H4 (cell line): ENCODE measurements around the gene GNG11. TPM values are rescaled to one million over a fixed set of nuclear protein-coding genes. Genes with fewer than 3 reads are reported as not detected.
"Not testable (repeated sequence)": the region's sequence is repeated elsewhere in the genome, so short reads cannot be mapped to it uniquely, and the experiment has no call there.

Source experiments
- DNase-seq: peaks from one replicate; pipeline ENCODE4 v3.0.0-alpha.2; 2015; ENCODE audit warnings: low spot score
- total RNA-seq: library from RNA; depleted of rRNA; stranded (reverse); fragments of >200 nt; shearing (Covaris generic); gene quantifications from 2 replicates; pipeline ENCODE4 v1.2.3, GENCODE V29; 2014

GNG11 gene
- total RNA-seq, 1 experiment from 2014 or later, result 58.5 TPM

- not testable (repeated sequence) for DNase-seq
These were observed 10.3 kb upstream of the GNG11 start for GRCh38 chr7:93911242-93911641.

GRCh38 chr7:93911661-93912060 lies 9.9 kb upstream of the GNG11 start:
- not testable (repeated sequence) for DNase-seq

GRCh38 chr7:93913197-93913596 lies 8.3 kb upstream of the GNG11 start:
- no peak for DNase-seq

GRCh38 chr7:93914581-93915066 lies 6.9 kb upstream of the GNG11 start:
- DNase-seq, result peak; percentile 64

- not testable (repeated sequence) for DNase-seq
These were observed 6.2 kb upstream of the GNG11 start for GRCh38 chr7:93915206-93915842.

GRCh38 chr7:93915888-93916287 lies 5.6 kb upstream of the GNG11 start:
- DNase-seq, result not testable (repeated sequence)

GRCh38 chr7:93916315-93916714 lies 5.2 kb upstream of the GNG11 start:
- DNase-seq, result not testable (repeated sequence)

GRCh38 chr7:93920496-93921182 lies 896 bp upstream of the GNG11 start:
- DNase-seq, result no peak

GRCh38 chr7:93921186-93921585 lies 349 bp upstream of the GNG11 start:
- DNase-seq, result no peak

GRCh38 chr7:93923296-93923695 lies 1.8 kb downstream of the GNG11 start:
- no peak for DNase-seq

GRCh38 chr7:93923942-93924341 lies 2.4 kb downstream of the GNG11 start:
- no peak for DNase-seq

- no peak for DNase-seq
These were observed 5.3 kb downstream of the GNG11 start for GRCh38 chr7:93926800-93927199.

GRCh38 chr7:93927585-93927984 lies 6.0 kb downstream of the GNG11 start:
- DNase-seq, result no peak

- DNase-seq, result no peak
These were observed 10.1 kb downstream of the GNG11 start for GRCh38 chr7:93931655-93932054.

- DNase-seq, result no peak
These were observed 11.6 kb downstream of the GNG11 start for GRCh38 chr7:93933156-93933555.

- DNase-seq, result no peak
These were observed 13.6 kb downstream of the GNG11 start for GRCh38 chr7:93935102-93935501.

- no peak for DNase-seq
These were observed 16.3 kb downstream of the GNG11 start for GRCh38 chr7:93937818-93938217.

GRCh38 chr7:93938293-93938692 lies 16.8 kb downstream of the GNG11 start:
- no peak for DNase-seq

- peak; percentile 16 for DNase-seq
These were observed 20.4 kb downstream of the GNG11 start for GRCh38 chr7:93941945-93942344.

GRCh38 chr7:93943816-93944540 lies 22.4 kb downstream of the GNG11 start:
- no peak for DNase-seq

GRCh38 chr7:93944673-93945072 lies 23.1 kb downstream of the GNG11 start:
- DNase-seq, result no peak

- no peak for DNase-seq
These were observed 23.5 kb downstream of the GNG11 start for GRCh38 chr7:93945083-93945482.
